Measurements from ENCODE around the gene UBR7.
"Not testable (repeated sequence)": the region's sequence is repeated elsewhere in the genome, so short reads cannot be mapped to it uniquely, and the experiment has no call there.

The UBR7 gene, protein sequence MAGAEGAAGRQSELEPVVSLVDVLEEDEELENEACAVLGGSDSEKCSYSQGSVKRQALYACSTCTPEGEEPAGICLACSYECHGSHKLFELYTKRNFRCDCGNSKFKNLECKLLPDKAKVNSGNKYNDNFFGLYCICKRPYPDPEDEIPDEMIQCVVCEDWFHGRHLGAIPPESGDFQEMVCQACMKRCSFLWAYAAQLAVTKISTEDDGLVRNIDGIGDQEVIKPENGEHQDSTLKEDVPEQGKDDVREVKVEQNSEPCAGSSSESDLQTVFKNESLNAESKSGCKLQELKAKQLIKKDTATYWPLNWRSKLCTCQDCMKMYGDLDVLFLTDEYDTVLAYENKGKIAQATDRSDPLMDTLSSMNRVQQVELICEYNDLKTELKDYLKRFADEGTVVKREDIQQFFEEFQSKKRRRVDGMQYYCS

DNA sequence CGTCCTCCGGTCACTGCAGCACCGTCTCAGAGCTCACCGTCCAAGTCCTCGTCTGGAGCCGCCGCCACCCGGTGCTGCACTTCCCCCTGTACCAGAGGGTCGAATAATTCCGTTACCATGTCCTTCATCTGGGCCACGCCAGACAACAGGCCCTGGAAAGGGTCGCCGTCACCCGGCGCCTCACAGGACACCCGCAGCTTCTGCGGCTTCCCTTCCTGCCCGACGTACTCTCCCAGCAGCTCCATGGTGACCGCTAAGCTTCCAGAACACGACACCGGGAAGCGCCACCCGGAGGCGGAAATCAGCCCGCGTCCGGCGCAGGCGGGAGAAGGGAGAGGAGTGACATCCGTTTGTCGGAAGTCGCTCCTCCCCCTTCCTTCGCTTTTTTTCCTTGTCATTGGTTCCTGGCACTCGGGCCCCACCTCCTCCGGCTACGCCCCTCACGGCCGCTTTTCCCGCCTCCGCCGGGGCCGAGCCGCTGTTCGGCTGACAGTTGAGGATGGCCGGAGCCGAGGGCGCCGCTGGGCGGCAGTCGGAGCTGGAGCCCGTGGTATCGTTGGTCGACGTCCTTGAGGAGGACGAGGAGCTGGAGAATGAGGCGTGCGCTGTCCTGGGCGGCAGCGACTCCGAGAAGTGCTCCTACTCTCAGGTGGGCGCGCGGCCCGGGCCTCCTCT lies at the start of gene UBR7, which contains the start of gene GON7:
TSS of gene UBR7 (plus strand) at position 464 of the 675 bp plus-strand sequence. CDS start at position 500, 36 bp downstream.
TSS of gene GON7 (minus strand) at position 273 of the 675 bp plus-strand sequence. CDS start at position 245, 28 bp downstream.
- no peak for TF ChIP-seq EZH2phosphoT487 (IDR thresholded peaks at IDR 0.05; ENCODE audit: borderline replicate concordance)
- TF ChIP-seq, protein P1, sequence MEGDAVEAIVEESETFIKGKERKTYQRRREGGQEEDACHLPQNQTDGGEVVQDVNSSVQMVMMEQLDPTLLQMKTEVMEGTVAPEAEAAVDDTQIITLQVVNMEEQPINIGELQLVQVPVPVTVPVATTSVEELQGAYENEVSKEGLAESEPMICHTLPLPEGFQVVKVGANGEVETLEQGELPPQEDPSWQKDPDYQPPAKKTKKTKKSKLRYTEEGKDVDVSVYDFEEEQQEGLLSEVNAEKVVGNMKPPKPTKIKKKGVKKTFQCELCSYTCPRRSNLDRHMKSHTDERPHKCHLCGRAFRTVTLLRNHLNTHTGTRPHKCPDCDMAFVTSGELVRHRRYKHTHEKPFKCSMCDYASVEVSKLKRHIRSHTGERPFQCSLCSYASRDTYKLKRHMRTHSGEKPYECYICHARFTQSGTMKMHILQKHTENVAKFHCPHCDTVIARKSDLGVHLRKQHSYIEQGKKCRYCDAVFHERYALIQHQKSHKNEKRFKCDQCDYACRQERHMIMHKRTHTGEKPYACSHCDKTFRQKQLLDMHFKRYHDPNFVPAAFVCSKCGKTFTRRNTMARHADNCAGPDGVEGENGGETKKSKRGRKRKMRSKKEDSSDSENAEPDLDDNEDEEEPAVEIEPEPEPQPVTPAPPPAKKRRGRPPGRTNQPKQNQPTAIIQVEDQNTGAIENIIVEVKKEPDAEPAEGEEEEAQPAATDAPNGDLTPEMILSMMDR (conservative IDR thresholded peaks at IDR 0.05; ENCODE audit: low read length), result no peak
- Histone ChIP-seq H3K4me3 (ENCODE audit: low read length, poor library complexity, severe bottlenecking) (peak within 1 kb of the TSS; percentile 92), H3K27me3 (ENCODE audit: insufficient read depth, low read length, poor library complexity, severe bottlenecking) (no peaks in the 10 kb centered on the region), H3K9me2 (replicated peaks; ENCODE audit: low read depth, low read length) (no peaks in the 10 kb centered on the region), H2AFZ (ENCODE audit: low read length) (peak within 1 kb of the TSS; percentile 78), H3K4me2 (ENCODE audit: low read depth, low read length, poor library complexity, severe bottlenecking) (peak within 1 kb of the TSS; percentile 97), H3K9ac (ENCODE audit: low read depth, low read length, poor library complexity, severe bottlenecking) (peak within 1 kb of the TSS; percentile 82), H3K79me2 (ENCODE audit: insufficient read depth, low read length) (peaks cover 92% of the 10 kb centered on the region), H3F3A (ENCODE audit: low read depth) (no peaks in the 10 kb centered on the region), H3K4me1 (ENCODE audit: insufficient read depth, low read length, poor library complexity, severe bottlenecking) (peaks cover 33% of the 10 kb centered on the region), H3K9me3 (ENCODE audit: insufficient read depth, low read depth, low read length) (no peaks in the 10 kb centered on the region), H3K36me3 (ENCODE audit: insufficient read depth, low read length) (peaks cover 8% of the 10 kb centered on the region), H4K20me1 (ENCODE audit: insufficient read depth, low read length, poor library complexity, severe bottlenecking) (peaks cover 52% of the 10 kb centered on the region)

DNA sequence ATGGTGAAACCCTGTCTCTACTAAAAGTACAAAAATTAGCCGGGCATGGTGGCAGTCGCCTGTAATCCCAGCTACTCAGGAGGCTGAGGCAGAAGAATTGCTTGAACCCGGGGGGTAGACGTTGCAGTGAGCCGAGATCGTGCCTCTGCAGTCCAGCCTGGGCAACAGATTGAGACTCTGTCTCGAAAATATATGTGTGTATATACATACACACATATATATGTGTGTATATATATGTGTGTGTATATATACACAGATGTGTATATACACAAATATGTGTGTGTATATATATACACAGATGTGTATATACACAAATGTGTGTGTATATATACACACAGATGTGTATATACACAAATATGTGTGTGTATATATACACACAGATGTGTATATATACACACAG lies 48.7 kb upstream of the UBR7 start:
- H3F3A ChIP-seq (ENCODE audit: low read depth); H3K9me3 ChIP-seq (ENCODE audit: insufficient read depth, low read depth, low read length); H2AFZ ChIP-seq (ENCODE audit: low read length); H3K4me1 ChIP-seq (ENCODE audit: insufficient read depth, low read length, poor library complexity, severe bottlenecking); H3K36me3 ChIP-seq (ENCODE audit: insufficient read depth, low read length); H3K27me3 ChIP-seq (ENCODE audit: insufficient read depth, low read length, poor library complexity, severe bottlenecking); H3K4me2 ChIP-seq (ENCODE audit: low read depth, low read length, poor library complexity, severe bottlenecking); H3K9me2 ChIP-seq (replicated peaks; ENCODE audit: low read depth, low read length); H3K9ac ChIP-seq (ENCODE audit: low read depth, low read length, poor library complexity, severe bottlenecking); H3K79me2 ChIP-seq (ENCODE audit: insufficient read depth, low read length); H3K4me3 ChIP-seq (ENCODE audit: low read length, poor library complexity, severe bottlenecking); H4K20me1 ChIP-seq (ENCODE audit: insufficient read depth, low read length, poor library complexity, severe bottlenecking): not testable (repeated sequence)

GRCh38 chr14:93159625-93160352 lies 47.3 kb upstream of the UBR7 start:
- H3K36me3 ChIP-seq (ENCODE audit: insufficient read depth, low read length); H3K4me3 ChIP-seq (ENCODE audit: low read length, poor library complexity, severe bottlenecking); H3K9ac ChIP-seq (ENCODE audit: low read depth, low read length, poor library complexity, severe bottlenecking); H3K27me3 ChIP-seq (ENCODE audit: insufficient read depth, low read length, poor library complexity, severe bottlenecking); H3K9me3 ChIP-seq (ENCODE audit: insufficient read depth, low read depth, low read length); H3K79me2 ChIP-seq (ENCODE audit: insufficient read depth, low read length); H3F3A ChIP-seq (ENCODE audit: low read depth); H3K4me2 ChIP-seq (ENCODE audit: low read depth, low read length, poor library complexity, severe bottlenecking); H4K20me1 ChIP-seq (ENCODE audit: insufficient read depth, low read length, poor library complexity, severe bottlenecking); H3K9me2 ChIP-seq (replicated peaks; ENCODE audit: low read depth, low read length); H3K4me1 ChIP-seq (ENCODE audit: insufficient read depth, low read length, poor library complexity, severe bottlenecking); H2AFZ ChIP-seq (ENCODE audit: low read length): not testable (repeated sequence)

DNA sequence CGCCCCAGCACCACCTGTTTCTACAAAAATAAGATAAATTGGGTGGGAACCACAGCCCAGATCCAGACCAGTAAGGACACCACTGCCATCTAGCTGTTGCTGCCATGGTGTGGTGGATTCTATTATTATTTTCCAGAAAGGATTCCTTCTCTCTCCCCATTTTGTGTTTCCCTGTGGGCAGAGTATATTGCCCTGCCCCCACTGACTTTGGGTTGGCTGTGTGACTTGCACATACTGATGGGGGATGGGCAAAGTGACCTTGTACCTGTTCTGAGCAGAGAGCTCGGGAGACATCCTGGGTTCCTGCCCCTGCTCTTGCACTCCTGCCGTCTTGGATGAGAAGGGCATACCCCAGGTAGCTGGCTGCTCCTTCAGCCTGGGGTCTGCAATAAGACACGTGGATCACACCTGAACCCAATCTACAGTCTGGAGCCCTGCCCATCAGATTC lies 46.7 kb upstream of the UBR7 start:
- no peak overlapping the region for H2AFZ ChIP-seq (ENCODE audit: low read length)
- H3K9me2 ChIP-seq (replicated peaks; ENCODE audit: low read depth, low read length), result no peaks in the 10 kb centered on the region
- H3K36me3 ChIP-seq (ENCODE audit: insufficient read depth, low read length), result no peaks in the 10 kb centered on the region
- H3K27me3 ChIP-seq (ENCODE audit: insufficient read depth, low read length, poor library complexity, severe bottlenecking), result no peaks in the 10 kb centered on the region
- H4K20me1 ChIP-seq (ENCODE audit: insufficient read depth, low read length, poor library complexity, severe bottlenecking), result no peaks in the 10 kb centered on the region
- no peak overlapping the region for H3K4me2 ChIP-seq (ENCODE audit: low read depth, low read length, poor library complexity, severe bottlenecking)
- no peak overlapping the region for H3K9ac ChIP-seq (ENCODE audit: low read depth, low read length, poor library complexity, severe bottlenecking)
- no peaks in the 10 kb centered on the region for H3F3A ChIP-seq (ENCODE audit: low read depth)
- H3K4me1 ChIP-seq (ENCODE audit: insufficient read depth, low read length, poor library complexity, severe bottlenecking), result no peaks in the 10 kb centered on the region
- no peaks in the 10 kb centered on the region for H3K9me3 ChIP-seq (ENCODE audit: insufficient read depth, low read depth, low read length)
- H3K79me2 ChIP-seq (ENCODE audit: insufficient read depth, low read length), result no peaks in the 10 kb centered on the region
- TF ChIP-seq EZH2phosphoT487 (IDR thresholded peaks at IDR 0.05; ENCODE audit: borderline replicate concordance), result no peak
- TF ChIP-seq, protein P1 (conservative IDR thresholded peaks at IDR 0.05; ENCODE audit: low read length), result peak; percentile 47
- H3K4me3 ChIP-seq (ENCODE audit: low read length, poor library complexity, severe bottlenecking), result no peak overlapping the region
